ENCODE data around the gene KATNAL1.

Gene KATNAL1

DNA sequence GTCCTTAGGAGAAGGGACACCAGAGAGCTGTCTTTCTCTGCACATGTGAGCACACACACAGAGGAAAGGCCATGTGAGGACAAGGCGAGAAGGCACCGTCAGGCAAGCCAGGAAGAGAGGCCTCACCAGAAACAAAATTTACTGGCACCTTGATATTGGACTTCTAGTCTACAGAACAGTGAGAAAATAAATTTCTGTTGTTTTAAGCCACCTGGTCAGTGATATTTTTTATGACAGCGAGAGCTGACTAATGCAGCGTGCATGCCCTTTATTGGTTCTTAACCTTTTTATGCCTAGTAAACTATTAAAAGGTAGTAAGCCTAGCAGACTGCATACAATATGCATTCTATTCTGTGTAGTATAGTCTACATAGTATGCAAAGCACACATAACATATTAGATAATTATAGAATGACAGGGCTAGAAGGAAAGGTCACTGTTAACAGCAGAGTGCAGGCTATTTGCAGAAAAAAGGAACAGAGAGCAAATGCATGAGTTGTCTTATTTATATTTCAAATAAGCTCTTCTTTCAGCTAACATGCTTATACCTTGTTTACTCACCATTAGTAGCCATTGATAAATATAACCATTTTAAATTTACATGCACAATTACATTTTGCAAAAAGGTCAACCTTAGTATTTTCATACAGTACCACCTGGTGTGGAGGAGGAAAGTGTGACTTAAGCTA, 25.2 kb upstream of the KATNAL1 start:
- no peak for DNase-seq

- no peak for DNase-seq
Observed at GRCh38 chr13:30331331-30331771, 24.0 kb upstream of the KATNAL1 start.

DNA sequence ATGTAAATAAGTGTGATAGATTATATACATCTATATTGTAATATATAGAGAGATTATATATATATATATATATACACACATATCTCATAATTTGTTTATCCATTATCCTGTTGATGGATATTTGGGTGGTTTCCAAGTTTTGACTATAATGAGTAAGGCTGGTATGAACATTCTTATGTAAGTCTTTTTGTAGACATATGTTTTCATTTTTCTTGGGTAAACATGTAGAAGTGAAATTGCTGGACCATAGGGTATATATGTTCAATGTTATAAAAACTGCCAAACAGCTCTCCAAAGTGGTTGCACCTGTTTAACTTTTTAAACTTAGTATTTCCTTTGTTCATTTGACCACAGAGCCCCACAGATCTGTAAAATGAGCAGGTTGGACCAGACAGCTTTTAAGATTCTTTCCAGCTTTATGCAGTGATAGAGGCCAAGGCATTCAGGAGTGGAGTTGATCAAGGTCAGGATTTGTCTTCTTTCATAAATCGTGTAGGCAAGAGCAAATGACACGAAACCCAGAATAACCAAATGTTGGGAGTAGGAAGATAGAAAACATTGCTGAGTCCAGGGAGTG, 21.7 kb upstream of the KATNAL1 start:
- DNase-seq = no peak

DNA sequence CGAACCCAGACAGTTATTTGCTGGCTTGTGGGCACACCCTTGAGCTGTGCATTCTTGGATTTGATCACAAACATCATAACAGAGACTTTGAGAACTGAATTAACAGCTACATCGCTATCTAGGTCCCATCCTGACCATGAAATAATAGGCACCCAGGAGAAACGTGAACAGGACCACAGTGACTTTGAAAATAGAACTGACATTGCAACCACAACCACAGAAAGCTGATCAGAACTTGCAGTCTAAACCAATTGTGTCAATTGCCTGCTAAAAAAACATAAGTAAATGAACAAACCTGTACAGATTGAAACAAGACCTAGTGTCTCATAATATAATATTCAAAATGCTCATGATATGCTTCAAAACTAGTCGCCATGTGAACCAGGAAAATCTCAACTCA, 18.3 kb upstream of the KATNAL1 start:
- DNase-seq = no peak

DNA sequence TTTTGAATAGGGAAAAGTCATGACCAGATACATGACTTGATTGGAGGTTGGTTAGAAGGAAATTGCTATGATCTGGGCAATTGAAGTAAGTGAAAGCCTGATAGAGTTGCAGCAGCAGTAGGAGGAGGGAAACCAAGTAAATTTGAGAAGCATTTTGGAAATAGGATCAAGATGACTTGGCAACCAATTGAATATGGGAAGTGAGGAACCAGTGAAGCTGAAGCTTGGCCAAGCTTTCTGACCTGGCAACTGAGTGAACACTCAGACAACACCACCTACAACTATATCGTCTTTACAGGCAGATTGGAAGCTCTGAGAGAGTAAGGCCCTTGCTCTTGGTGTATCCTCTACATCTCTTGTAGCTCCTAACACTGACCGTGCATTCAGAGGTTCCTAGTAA, 16.2 kb upstream of the KATNAL1 start:
- no peak for DNase-seq

- no peak for DNase-seq
Observed at GRCh38 chr13:30322428-30322827, 15.1 kb upstream of the KATNAL1 start.

DNA sequence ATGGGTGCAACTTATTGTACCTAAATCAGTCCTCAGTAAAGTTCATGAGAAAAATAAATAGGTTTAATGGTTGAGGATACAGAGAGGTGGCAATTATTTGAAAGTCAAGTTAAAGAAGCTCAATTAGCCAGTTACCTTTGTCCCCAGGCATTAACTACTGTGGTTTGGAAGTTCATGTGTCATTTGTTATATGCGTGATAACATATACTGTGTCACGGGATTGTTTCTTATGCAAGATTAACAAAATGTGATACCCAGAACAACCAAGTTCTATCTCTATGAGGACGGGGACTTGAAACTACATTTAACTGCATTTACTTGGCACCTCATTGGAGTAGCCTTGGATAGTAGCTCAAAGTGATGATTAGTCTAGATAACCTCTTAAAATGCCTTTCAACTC, 13.9 kb upstream of the KATNAL1 start:
- DNase-seq = no peak

GRCh38 chr13:30319655-30320054, 12.3 kb upstream of the KATNAL1 start:
- no peak for DNase-seq

DNA sequence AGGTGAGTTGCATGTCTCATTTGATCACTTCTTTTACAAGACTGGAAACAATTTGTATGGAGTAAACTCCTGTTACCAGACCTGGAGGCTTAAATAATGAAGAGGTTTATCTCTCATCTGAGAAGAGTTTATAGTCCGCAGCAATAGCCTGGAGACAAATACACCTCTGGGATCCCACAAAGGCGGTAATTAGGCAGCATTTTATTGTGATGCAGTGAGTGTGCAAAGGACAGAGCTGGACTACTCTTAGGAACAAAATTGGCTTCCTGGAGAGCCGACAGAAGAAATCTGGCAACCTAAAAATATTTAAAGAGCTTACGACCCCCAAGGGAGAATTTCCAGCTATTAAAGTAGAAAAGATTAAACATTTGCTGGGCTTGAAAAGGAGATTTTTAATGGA, 11.8 kb upstream of the KATNAL1 start:
- DNase-seq = no peak

DNA sequence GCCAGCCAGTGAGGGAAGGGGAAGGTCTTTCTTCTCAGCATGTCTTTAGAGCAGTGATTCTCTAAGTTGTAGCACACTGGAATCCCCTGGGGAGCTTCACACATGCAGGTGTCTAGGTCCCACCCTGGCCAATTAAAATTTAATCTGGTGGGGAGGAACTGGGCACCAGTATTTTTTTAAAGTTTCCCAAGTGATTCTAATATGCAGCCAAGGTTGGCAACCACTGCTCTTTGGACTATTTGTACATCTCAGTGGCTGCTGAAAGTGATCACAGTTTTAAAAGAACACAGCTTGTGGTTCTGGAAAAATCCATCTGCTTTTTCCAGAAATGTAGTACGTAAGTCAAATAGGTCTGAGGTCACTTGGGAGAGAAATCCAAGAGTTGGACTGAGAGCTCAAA, 10.7 kb upstream of the KATNAL1 start:
- DNase-seq = no peak

- DNase-seq = no peak
Observed at GRCh38 chr13:30314562-30314961, 7.2 kb upstream of the KATNAL1 start.

GRCh38 chr13:30314069-30314468, 6.7 kb upstream of the KATNAL1 start:
- no peak for DNase-seq

DNA sequence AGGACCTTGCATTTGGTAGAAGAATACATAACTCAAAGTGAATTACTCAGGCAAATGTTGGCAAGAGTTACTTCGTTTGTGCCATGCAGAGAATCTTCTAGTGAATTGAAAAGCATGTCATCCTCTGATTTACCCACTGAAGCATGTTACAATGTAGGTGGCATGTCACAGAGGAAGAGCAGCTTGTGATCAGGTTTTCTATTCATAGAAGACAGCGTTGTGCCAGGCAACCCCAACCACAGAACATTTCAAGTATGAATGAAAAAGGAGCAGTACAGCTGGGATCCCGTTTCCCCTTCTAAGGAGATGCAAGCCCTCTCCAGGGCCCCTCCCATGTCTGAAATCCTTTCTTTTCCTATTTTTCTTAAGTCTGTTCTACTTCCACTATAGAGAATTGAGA, 6.0 kb upstream of the KATNAL1 start:
- no peak for DNase-seq

DNA sequence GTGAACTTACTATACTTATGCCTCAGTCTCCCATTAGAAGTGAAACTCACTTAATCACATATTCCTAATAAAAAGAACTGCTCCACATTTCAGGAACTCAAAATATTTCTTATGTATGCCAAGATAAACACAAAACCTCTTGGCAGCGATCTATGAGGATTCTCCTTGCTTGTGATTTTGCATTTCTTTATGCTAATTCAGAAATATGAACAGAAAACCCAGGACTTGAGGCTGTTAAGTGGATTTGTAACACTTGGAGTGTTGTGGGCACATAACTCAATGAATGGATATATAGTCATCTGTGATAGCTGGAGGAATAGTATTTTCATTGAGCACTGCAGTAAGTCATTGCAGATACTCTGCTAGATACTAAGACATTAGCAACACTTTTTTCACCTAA, 5.6 kb upstream of the KATNAL1 start:
- no peak for DNase-seq

GRCh38 chr13:30308548-30308947, 1.2 kb upstream of the KATNAL1 start:
- no peak for DNase-seq

GRCh38 chr13:30307971-30308290, 580 bp upstream of the KATNAL1 start:
- DNase-seq = no peak

DNA sequence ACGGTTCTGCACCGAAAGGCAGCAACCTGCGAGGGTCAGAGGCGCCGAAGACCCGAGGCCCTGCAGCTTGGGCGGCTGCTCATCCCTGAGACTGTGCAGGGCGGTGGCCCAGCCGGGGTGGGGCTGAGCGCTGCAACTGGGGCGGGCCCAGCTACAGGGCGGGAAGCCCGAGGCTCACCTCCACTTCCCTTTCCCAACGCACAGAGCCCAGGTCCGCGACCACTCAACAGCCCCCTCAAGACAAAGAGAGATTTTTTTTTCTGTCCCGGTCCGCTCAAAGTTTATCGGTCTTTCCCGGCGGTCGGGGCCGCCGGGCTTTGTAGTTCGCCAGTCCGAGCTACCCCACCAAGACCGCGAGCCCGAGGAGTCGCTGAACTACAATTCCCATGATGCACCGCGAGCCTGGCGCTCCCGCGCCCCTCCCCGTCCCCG, 573 bp downstream of the KATNAL1 start:
- peak; percentile 85 for DNase-seq

DNA sequence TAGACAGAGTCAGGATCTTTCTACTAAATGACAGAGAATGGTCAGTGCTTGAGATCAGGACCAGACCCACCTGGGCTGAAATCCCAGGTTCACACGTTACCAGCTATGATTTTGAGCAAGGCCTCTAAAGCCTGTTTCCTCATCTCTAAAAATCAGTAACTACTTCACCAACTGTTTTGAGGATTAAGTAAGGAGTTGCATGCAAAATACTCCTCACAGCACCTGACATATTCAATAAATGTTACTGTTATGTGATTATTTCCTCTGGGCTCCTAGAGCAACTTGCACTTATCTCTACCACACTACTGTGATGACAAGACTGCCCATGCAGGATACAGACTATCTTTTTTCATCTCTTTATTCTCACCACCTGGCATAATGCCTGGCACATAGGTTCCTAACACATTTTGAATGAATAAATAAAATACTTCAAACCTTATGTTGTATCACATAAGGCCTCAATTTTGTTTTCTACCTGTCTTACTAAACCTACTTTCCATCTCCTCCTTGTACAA, 1.8 kb downstream of the KATNAL1 start:
- DNase-seq = no peak

GRCh38 chr13:30303269-30303668, 4.1 kb downstream of the KATNAL1 start:
- DNase-seq = no peak

GRCh38 chr13:30301827-30302226, 5.5 kb downstream of the KATNAL1 start:
- DNase-seq = no peak

DNA sequence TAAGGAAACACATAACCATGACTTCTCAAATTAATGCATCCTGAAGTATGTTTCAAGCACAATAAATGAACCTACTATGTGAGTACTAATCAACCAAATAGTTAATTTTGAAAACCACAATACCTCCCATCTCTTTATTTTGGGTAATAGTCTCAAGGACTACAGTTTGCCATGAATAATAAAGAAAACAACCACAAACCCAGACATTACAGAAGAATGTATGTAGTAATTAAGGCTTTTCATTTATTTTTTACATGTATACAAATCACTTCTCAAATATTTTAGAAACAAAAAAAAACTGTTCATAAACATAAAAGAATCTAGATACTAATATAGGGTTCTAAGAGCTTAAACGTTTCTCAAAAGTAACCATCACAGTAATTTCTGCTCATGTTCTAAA, 6.8 kb downstream of the KATNAL1 start:
- no peak for DNase-seq

DNA sequence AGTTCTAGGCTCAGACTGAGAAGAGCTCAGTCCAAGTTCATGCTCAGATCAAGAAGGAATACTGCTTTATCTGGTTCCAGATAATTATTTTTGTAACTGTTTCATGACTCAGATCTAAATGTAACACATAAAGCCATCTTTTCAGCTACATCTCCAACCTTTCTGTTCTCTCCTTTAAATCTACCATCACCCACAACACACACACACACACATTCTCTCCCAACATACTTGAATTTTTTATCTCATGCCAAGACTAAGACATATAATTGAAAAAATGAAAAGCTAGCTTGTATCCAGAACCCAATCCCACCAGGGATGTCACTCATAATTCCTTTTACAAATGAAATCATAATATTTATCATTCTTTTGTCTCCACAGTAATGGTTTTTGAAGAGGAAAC, 7.6 kb downstream of the KATNAL1 start:
- no peak for DNase-seq

DNA sequence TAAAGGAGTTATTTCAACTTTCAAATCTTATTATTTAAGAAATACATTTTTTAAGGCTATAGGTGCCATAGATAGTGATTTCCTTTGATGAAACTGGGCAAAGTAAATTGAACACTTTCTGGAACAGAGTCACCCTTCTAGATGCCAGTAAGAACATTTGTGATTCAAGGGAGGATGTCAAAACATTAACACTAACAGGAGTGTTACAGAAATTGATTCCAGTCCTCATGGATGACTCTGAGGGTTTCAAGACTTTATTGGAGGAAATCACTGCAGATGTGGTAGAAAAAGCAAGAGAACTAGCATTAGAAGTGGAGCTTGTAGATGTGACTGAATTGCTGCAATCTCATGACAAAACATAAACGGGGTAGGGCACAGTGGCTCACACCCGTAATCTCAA, 12.2 kb downstream of the KATNAL1 start:
- no peak for DNase-seq

GRCh38 chr13:30294004-30294403, 13.3 kb downstream of the KATNAL1 start:
- DNase-seq = no peak

GRCh38 chr13:30292325-30292724, 15.0 kb downstream of the KATNAL1 start:
- no peak for DNase-seq
